Fibroblast of lung (primary cell): Measurements from ENCODE around the gene TTC1.

ENCODE experiments used
- EZH2 ChIP-seq: IDR thresholded peaks from 2 replicates; pipeline ENCODE4 v1.5.1; 2012; ENCODE audit warnings: low read length, control low read depth, mild to moderate bottlenecking; ENCODE audit errors: missing control alignments
- TF ChIP-seq, protein P1 (sequence below), 2 donors: IDR thresholded peaks in 1 of 2; conservative IDR thresholded peaks in 1 of 2; 1 replicate in 1 of 2; 2 replicates in 1 of 2; pipeline ENCODE4 v1.5.1; 2011 to 2012; ENCODE audit warnings: low read length in 2 of 2, control low read depth in 1 of 2, inconsistent platforms in 1 of 2, low read depth in 1 of 2, mild to moderate bottlenecking in 1 of 2

DNA sequence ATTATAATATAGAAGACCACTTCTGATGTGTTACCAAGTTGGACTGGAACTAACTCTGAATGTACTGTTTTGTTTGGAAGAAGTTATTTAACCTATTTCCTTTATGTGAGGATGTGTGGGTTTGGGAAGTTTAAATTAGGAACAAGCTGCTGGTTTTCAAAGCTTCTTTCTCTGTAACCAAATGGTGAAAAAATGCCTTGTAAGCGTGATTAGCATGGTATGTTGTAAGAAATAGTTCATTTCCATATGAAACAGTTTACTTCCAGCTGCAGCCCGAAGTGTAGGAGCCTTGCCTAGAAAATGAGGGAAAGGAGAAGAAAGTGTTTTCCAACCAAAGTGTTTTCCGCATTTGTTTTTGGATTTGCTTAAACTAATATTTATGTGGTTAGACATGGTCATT, 36.0 kb downstream of the TTC1 start:
- TF ChIP-seq, protein P1, sequence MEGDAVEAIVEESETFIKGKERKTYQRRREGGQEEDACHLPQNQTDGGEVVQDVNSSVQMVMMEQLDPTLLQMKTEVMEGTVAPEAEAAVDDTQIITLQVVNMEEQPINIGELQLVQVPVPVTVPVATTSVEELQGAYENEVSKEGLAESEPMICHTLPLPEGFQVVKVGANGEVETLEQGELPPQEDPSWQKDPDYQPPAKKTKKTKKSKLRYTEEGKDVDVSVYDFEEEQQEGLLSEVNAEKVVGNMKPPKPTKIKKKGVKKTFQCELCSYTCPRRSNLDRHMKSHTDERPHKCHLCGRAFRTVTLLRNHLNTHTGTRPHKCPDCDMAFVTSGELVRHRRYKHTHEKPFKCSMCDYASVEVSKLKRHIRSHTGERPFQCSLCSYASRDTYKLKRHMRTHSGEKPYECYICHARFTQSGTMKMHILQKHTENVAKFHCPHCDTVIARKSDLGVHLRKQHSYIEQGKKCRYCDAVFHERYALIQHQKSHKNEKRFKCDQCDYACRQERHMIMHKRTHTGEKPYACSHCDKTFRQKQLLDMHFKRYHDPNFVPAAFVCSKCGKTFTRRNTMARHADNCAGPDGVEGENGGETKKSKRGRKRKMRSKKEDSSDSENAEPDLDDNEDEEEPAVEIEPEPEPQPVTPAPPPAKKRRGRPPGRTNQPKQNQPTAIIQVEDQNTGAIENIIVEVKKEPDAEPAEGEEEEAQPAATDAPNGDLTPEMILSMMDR (conservative IDR thresholded peaks at IDR 0.05 in 1 of 2, IDR thresholded peaks at IDR 0.05 in 1 of 2; ENCODE audit: low read depth in 1 of 2, low read length in 2 of 2), result no peak
- no peak for TF ChIP-seq EZH2
